HFF-Myc (cell line): ENCODE results near the gene SLC25A27.
"Not testable (repeated sequence)": the region's sequence is repeated elsewhere in the genome, so short reads cannot be mapped to it uniquely, and the experiment has no call there.

Experiments
- DNase-seq: peaks from one replicate; pipeline ENCODE4 v3.0.0-alpha.2; 2011; ENCODE audit warnings: low read depth; ENCODE audit errors: extremely low read depth
- H3K4me3 ChIP-seq: replicated peaks from 2 replicates; pipeline ENCODE4 v1.5.1; 2011; ENCODE audit warnings: low read depth, mild to moderate bottlenecking, control low read depth, low read length
- CTCF ChIP-seq: IDR thresholded peaks from 2 replicates; pipeline ENCODE4 v1.5.1; 2012; ENCODE audit warnings: mild to moderate bottlenecking, low read depth, low read length, control low read depth; ENCODE audit errors: missing control alignments

The SLC25A27 gene

GRCh38 chr6:46637145-46637544 is 15.6 kb upstream of the SLC25A27 start:
- TF ChIP-seq CTCF, result no peak
- H3K4me3 ChIP-seq, result no peak overlapping the region
- DNase-seq, result no peak

DNA sequence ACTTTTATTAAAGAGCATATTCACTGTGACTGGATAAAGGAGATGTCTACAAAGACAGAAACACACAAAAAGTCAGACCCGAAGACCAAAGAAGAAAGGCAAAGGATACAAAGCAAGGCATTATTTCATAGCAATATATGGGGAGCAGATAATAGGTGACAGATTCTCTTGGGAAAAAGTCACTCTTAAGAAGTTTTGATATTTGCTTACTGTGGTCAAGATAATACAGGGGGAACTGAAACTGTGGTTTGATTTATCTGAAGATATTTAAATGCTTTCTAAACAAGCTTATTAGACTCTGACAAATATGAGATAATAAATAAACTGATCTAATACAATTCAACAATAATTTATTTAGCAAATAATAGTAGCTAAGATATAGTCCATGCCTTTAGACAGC is 14.8 kb upstream of the SLC25A27 start:
- DNase-seq, result no peak
- no peak for TF ChIP-seq CTCF
- no peak overlapping the region for H3K4me3 ChIP-seq

DNA sequence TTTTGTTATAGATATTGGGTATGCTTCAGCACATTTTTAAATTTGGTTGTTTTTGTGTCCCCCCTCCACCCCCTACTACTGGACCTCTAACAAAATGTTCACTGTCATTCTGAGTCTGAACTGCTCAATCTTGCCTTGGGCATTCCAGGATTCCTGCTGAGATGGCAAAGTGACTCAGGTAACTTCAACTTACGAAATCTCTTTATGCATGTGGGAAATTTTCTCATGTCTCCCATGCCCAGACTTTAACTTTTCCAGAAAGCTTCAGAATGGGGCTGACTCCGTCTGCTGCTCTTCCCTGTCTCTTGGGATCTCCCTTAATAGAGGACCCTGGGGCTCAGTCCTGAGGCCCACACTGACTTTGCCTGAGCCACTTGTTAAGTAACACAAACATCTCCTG is 14.1 kb upstream of the SLC25A27 start:
- H3K4me3 ChIP-seq, result no peak overlapping the region
- no peak for DNase-seq
- no peak for TF ChIP-seq CTCF

DNA sequence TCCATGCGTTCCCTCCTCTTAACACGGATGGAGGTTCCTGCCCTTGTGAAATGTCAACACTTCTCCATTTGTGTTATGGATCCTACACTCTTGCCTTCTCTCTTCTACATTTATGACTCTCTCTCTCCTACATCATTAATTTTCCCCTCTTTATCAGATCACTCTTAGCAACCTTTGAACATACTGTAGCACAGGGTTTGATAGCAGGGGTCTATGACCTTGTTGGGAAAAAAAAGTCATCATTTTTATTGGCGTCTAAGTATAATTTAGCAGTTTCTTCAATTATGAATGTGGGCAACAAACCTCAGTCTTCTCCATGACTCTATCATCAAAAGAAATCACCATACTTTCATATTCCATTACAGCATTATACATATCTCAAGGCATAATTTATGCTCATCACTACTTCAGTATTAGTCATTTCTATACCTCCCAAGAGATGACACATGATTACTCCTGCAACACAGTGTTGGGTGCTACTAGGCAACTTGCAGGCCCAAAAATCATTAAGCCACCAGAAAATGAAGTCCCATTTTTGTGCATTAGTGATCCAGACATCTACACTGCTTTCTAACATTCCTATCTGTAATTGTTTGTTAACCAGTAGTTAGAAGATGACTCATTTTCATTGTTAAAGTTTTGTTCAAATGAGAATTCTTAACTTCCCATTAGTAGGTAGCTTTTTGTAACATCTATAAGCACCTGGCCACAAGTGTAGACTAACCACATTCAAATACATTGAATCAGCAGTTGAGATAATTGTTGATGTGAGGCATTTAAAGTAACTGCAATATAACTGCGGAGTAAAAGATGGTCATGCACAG is 9.6 kb upstream of the SLC25A27 start:
- H3K4me3 ChIP-seq, result no peak overlapping the region
- no peak for DNase-seq
- TF ChIP-seq CTCF, result no peak

GRCh38 chr6:46645265-46645664 is 7.5 kb upstream of the SLC25A27 start:
- TF ChIP-seq CTCF, result no peak
- H3K4me3 ChIP-seq, result no peak overlapping the region
- no peak for DNase-seq

DNA sequence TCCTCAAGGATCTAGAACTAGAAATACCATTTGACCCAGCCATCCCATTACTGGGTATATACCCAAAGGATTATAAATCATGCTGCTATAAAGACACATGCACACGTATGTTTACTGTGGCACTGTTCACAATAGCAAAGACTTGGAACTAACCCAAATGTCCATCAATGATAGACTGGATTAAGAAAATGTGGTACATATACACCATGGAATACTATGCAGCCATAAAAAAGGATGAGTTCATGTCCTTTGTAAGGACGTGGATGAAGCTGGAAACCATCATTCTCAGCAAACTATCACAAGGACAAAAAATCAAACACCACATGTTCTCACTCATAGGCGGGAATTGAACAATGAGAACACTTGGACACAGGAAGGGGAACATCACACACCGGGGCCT is 4.7 kb upstream of the SLC25A27 start:
- not testable (repeated sequence) for DNase-seq, H3K4me3 ChIP-seq

GRCh38 chr6:46648869-46649492 is 3.8 kb upstream of the SLC25A27 start:
- no peak overlapping the region for H3K4me3 ChIP-seq
- DNase-seq, result no peak

More at GRCh38 chr6:46648869-46649492, 3.8 kb upstream of the SLC25A27 start:
- TF ChIP-seq CTCF, result no peak
